Trophoblast cell (in vitro differentiated cells and primary cell): ENCODE results near the gene ERICH3.

Source experiments
- DNase-seq, 2 donors: peaks; one replicate each; pipeline ENCODE4 v3.0.0-alpha.2; 2016
- H2AFZ ChIP-seq: 2 replicates; pipeline ENCODE4 v1.6.1; 2013; ENCODE audit warnings: low read length, moderate library complexity, mild to moderate bottlenecking; ENCODE audit not compliant: insufficient read depth, poor library complexity
- H2AK5ac ChIP-seq: 2 replicates; pipeline ENCODE4 v1.6.1; 2013; ENCODE audit warnings: mild to moderate bottlenecking, low read length
- H2BK120ac ChIP-seq: 2 replicates; pipeline ENCODE4 v1.6.1; 2013; ENCODE audit warnings: low read length, mild to moderate bottlenecking, moderate library complexity; ENCODE audit not compliant: insufficient read depth, poor library complexity
- H2BK12ac ChIP-seq: 2 replicates; pipeline ENCODE4 v1.6.1; 2013; ENCODE audit warnings: mild to moderate bottlenecking, low read length, moderate library complexity
- H2BK5ac ChIP-seq: 2 replicates; pipeline ENCODE4 v1.6.1; 2013; ENCODE audit warnings: low read length, low read depth, moderate library complexity, mild to moderate bottlenecking; ENCODE audit not compliant: poor library complexity
- H3K14ac ChIP-seq: 2 replicates; pipeline ENCODE4 v1.6.1; 2013; ENCODE audit warnings: mild to moderate bottlenecking, low read length
- H3K18ac ChIP-seq: 2 replicates; pipeline ENCODE4 v1.6.1; 2013; ENCODE audit warnings: mild to moderate bottlenecking, low read length
- H3K23ac ChIP-seq: 2 replicates; pipeline ENCODE4 v1.6.1; 2013; ENCODE audit warnings: low read length
- H3K27ac ChIP-seq: 2 replicates; pipeline ENCODE4 v1.5.1; 2013; ENCODE audit warnings: low read depth, mild to moderate bottlenecking, inconsistent platforms, low read length, moderate library complexity
- H3K27me3 ChIP-seq: 2 replicates; pipeline ENCODE4 v1.6.1; 2013; ENCODE audit warnings: inconsistent platforms, mild to moderate bottlenecking, low read length, moderate library complexity; ENCODE audit not compliant: insufficient read depth
- H3K36me3 ChIP-seq, 2 experiments: 1 replicate in 1 of 2; 2 replicates in 1 of 2; pipeline ENCODE4 v1.6.1; 2013; ENCODE audit warnings: low read length in 2 of 2, mild to moderate bottlenecking in 2 of 2, moderate library complexity in 1 of 2; ENCODE audit not compliant: insufficient read depth in 2 of 2, control insufficient read depth in 1 of 2
- H3K4ac ChIP-seq: 2 replicates; pipeline ENCODE4 v1.6.1; 2013; ENCODE audit warnings: low read depth, mild to moderate bottlenecking, low read length, moderate library complexity
- H3K4me1 ChIP-seq, 2 experiments: 1 replicate in 1 of 2; 2 replicates in 1 of 2; pipeline ENCODE4 v1.6.1; 2013; ENCODE audit warnings: low read length in 2 of 2, mild to moderate bottlenecking in 2 of 2, moderate library complexity in 1 of 2; ENCODE audit not compliant: insufficient read depth in 2 of 2, control insufficient read depth in 1 of 2
- H3K4me2 ChIP-seq: 2 replicates; pipeline ENCODE4 v1.6.1; 2013; ENCODE audit warnings: inconsistent platforms, mild to moderate bottlenecking, low read length, moderate library complexity
- H3K4me3 ChIP-seq: 2 replicates; pipeline ENCODE4 v1.5.1; 2013; ENCODE audit warnings: mild to moderate bottlenecking, low read depth, low read length, inconsistent platforms
- H3K79me1 ChIP-seq: one replicate; pipeline ENCODE4 v1.6.1; 2013; ENCODE audit warnings: low read length
- H3K79me2 ChIP-seq: 2 replicates; pipeline ENCODE4 v1.6.1; 2013; ENCODE audit warnings: low read length, mild to moderate bottlenecking; ENCODE audit not compliant: control insufficient read depth, insufficient read depth, poor library complexity
- H3K9ac ChIP-seq: 2 replicates; pipeline ENCODE4 v1.6.1; 2013; ENCODE audit warnings: mild to moderate bottlenecking, low read length
- H3K9me3 ChIP-seq: 2 replicates; pipeline ENCODE4 v1.6.1; 2013; ENCODE audit warnings: low read depth, mild to moderate bottlenecking, control low read depth, inconsistent platforms, low read length; ENCODE audit not compliant: insufficient read depth
- H4K12ac ChIP-seq: 2 replicates; pipeline ENCODE4 v1.6.1; 2013; ENCODE audit warnings: low read depth, mild to moderate bottlenecking, low read length, moderate library complexity
- H4K8ac ChIP-seq: 2 replicates; pipeline ENCODE4 v1.6.1; 2013; ENCODE audit warnings: low read depth, mild to moderate bottlenecking, low read length, moderate library complexity
- H4K91ac ChIP-seq: one replicate; pipeline ENCODE4 v1.6.1; 2013; ENCODE audit warnings: low read depth, mild to moderate bottlenecking, low read length, moderate library complexity
- WGBS: extraction: QIAGEN DNeasy Blood & Tissue Kit; methylation state at CpG from one replicate; pipeline ENCODE4 v1.1.7; 2013; ENCODE audit warnings: missing lambda C conversion rate; ENCODE audit not compliant: insufficient read length, insufficient coverage; ENCODE audit errors: extremely low coverage; 5-methylcytosine and 5-hydroxymethylcytosine counted together

ERICH3 gene

GRCh38 chr1:74703386-74704182, 30.0 kb upstream of the ERICH3 start:
- H3K4me1 ChIP-seq = no peaks in the 10 kb centered on the region
- H4K12ac ChIP-seq = no peak overlapping the region
- H3K27me3 ChIP-seq = no peaks in the 10 kb centered on the region
- no peaks in the 10 kb centered on the region for H3K9me3 ChIP-seq
- no peak overlapping the region for H3K4me2 ChIP-seq
- no peak overlapping the region for H4K8ac ChIP-seq
- H2BK12ac ChIP-seq = no peak overlapping the region
- H3K79me2 ChIP-seq = no peaks in the 10 kb centered on the region
- no peak overlapping the region for H3K9ac ChIP-seq
- H2AK5ac ChIP-seq = no peak overlapping the region
- no peak overlapping the region for H3K4ac ChIP-seq
- H2BK120ac ChIP-seq = no peak overlapping the region
- H3K23ac ChIP-seq = no peak overlapping the region
- no peak overlapping the region for H3K18ac ChIP-seq
- no peaks in the 10 kb centered on the region for H3K79me1 ChIP-seq
- H3K36me3 ChIP-seq = no peaks in the 10 kb centered on the region
- no peak overlapping the region for H3K27ac ChIP-seq
- no peak for DNase-seq
- H2BK5ac ChIP-seq = no peak overlapping the region
- H4K91ac ChIP-seq = no peak overlapping the region
- H2AFZ ChIP-seq = no peak overlapping the region
- no peak overlapping the region for H3K14ac ChIP-seq
- H3K4me3 ChIP-seq = no peak overlapping the region
- WGBS = no CpG with 5 or more reads among the region's 6 CpGs

GRCh38 chr1:74699331-74699730, 25.7 kb upstream of the ERICH3 start:
- no peak for DNase-seq
- no peak overlapping the region for H3K23ac ChIP-seq
- H3K4me2 ChIP-seq = no peak overlapping the region
- no peaks in the 10 kb centered on the region for H3K36me3 ChIP-seq
- H3K4me3 ChIP-seq = no peak overlapping the region
- H3K4ac ChIP-seq = no peak overlapping the region
- no peak overlapping the region for H2AK5ac ChIP-seq
- no peaks in the 10 kb centered on the region for H3K79me1 ChIP-seq
- H4K8ac ChIP-seq = no peak overlapping the region
- H4K12ac ChIP-seq = no peak overlapping the region
- no peaks in the 10 kb centered on the region for H3K9me3 ChIP-seq
- H2BK12ac ChIP-seq = no peak overlapping the region
- H3K27ac ChIP-seq = no peak overlapping the region
- H3K9ac ChIP-seq = no peak overlapping the region
- no peaks in the 10 kb centered on the region for H3K79me2 ChIP-seq
- H2BK120ac ChIP-seq = no peak overlapping the region
- no peaks in the 10 kb centered on the region for H3K4me1 ChIP-seq
- no peak overlapping the region for H3K18ac ChIP-seq
- no peak overlapping the region for H3K14ac ChIP-seq
- no peak overlapping the region for H2BK5ac ChIP-seq
- no peaks in the 10 kb centered on the region for H3K27me3 ChIP-seq
- no peak overlapping the region for H2AFZ ChIP-seq
- H4K91ac ChIP-seq = no peak overlapping the region

- Histone ChIP-seq H3K79me2 (no peaks in the 10 kb centered on the region), H3K27ac (no peak overlapping the region), H3K27me3 (no peaks in the 10 kb centered on the region), H3K4me2 (no peak overlapping the region), H2BK5ac (no peak overlapping the region), H3K79me1 (no peaks in the 10 kb centered on the region), H4K8ac (no peak overlapping the region), H3K9ac (no peak overlapping the region), H4K91ac (no peak overlapping the region), H3K4me3 (no peak overlapping the region), H2AK5ac (no peak overlapping the region), H2BK120ac (no peak overlapping the region), H3K36me3 (no peaks in the 10 kb centered on the region), H3K9me3 (no peaks in the 10 kb centered on the region), H3K4ac (no peak overlapping the region), H2AFZ (no peak overlapping the region), H3K4me1 (no peaks in the 10 kb centered on the region), H3K14ac (no peak overlapping the region), H3K23ac (no peak overlapping the region), H4K12ac (peak overlapping the region; percentile 30), H2BK12ac (no peak overlapping the region), H3K18ac (no peak overlapping the region)
- WGBS = no CpG with 5 or more reads among the region's 2 CpGs
- DNase-seq = no peak
Measured at GRCh38 chr1:74697832-74698231, 24.2 kb upstream of the ERICH3 start.

- no peak overlapping the region for H2BK12ac ChIP-seq
- no peaks in the 10 kb centered on the region for H3K36me3 ChIP-seq
- H4K91ac ChIP-seq = no peak overlapping the region
- H4K12ac ChIP-seq = no peak overlapping the region
- no peak overlapping the region for H4K8ac ChIP-seq
- no peak overlapping the region for H3K4ac ChIP-seq
- H3K79me1 ChIP-seq = no peaks in the 10 kb centered on the region
- H3K23ac ChIP-seq = no peak overlapping the region
- H3K27me3 ChIP-seq = no peaks in the 10 kb centered on the region
- H2AFZ ChIP-seq = no peak overlapping the region
- no peak overlapping the region for H3K4me2 ChIP-seq
- no peak overlapping the region for H3K4me3 ChIP-seq
- H3K9me3 ChIP-seq = no peaks in the 10 kb centered on the region
- no peak overlapping the region for H3K9ac ChIP-seq
- H2AK5ac ChIP-seq = no peak overlapping the region
- H2BK5ac ChIP-seq = no peak overlapping the region
- H3K27ac ChIP-seq = peak overlapping the region; percentile 60
- H2BK120ac ChIP-seq = no peak overlapping the region
- H3K79me2 ChIP-seq = no peaks in the 10 kb centered on the region
- peak in 1 of 2 donors; percentile 25 for DNase-seq
- H3K18ac ChIP-seq = no peak overlapping the region
- no CpG with 5 or more reads among the region's 2 CpGs for WGBS
- no peak overlapping the region for H3K14ac ChIP-seq
- H3K4me1 ChIP-seq = peaks cover 0 to 2% of the 10 kb centered on the region in 2 experiments
Measured at GRCh38 chr1:74693473-74693872, 19.9 kb upstream of the ERICH3 start.
